HG03432 (cell line): ENCODE results near the gene C4A.
"Not testable (repeated sequence)": the region's sequence is repeated elsewhere in the genome, so short reads cannot be mapped to it uniquely, and the experiment has no call there.

Experiments used
- ATAC-seq: cut with Tn5 transposase; IDR thresholded peaks from one replicate; pipeline ENCODE4 v1.9.1; 2021; ENCODE audit warnings: mild to moderate bottlenecking, moderate library complexity; ENCODE audit not compliant: unreplicated experiment

C4A gene

GRCh38 chr6:31958741-31959739, 22.8 kb upstream of the C4A start, which contains the start of the genes NELFE and SKIC2:
Gene NELFE, minus strand, starts transcription at chr6:31958971. Its CDS starts 525 bp downstream, at chr6:31958446.
Gene SKIC2, plus strand, starts transcription at chr6:31959175. Its CDS starts 18 bp downstream, at chr6:31959193.
- peak; percentile 96 for ATAC-seq

GRCh38 chr6:31961616-31962015, 20.2 kb upstream of the C4A start:
- ATAC-seq, result no peak

GRCh38 chr6:31963921-31964320, 17.9 kb upstream of the C4A start:
- ATAC-seq, result no peak

GRCh38 chr6:31965700-31966099, 16.2 kb upstream of the C4A start:
- no peak for ATAC-seq

GRCh38 chr6:31966506-31966905, 15.4 kb upstream of the C4A start:
- no peak for ATAC-seq

GRCh38 chr6:31966997-31967925, 14.6 kb upstream of the C4A start:
- ATAC-seq, result no peak

- no peak for ATAC-seq
Observed at GRCh38 chr6:31967926-31968320, 13.9 kb upstream of the C4A start.

GRCh38 chr6:31968326-31968725, 13.5 kb upstream of the C4A start:
- no peak for ATAC-seq

GRCh38 chr6:31968791-31969711, 12.8 kb upstream of the C4A start:
- no peak for ATAC-seq

GRCh38 chr6:31969712-31970603, 11.9 kb upstream of the C4A start:
- ATAC-seq, result no peak

- ATAC-seq, result no peak
Observed at GRCh38 chr6:31970604-31971271, 11.1 kb upstream of the C4A start.

GRCh38 chr6:31971279-31971992, 10.4 kb upstream of the C4A start:
- ATAC-seq, result no peak

- ATAC-seq, result peak; percentile 84
Observed at GRCh38 chr6:31971993-31972708, 9.7 kb upstream of the C4A start, which contains the start of gene DXO. Gene DXO, minus strand, starts transcription at chr6:31972138. Its CDS starts 463 bp downstream, at chr6:31971675.

- no peak for ATAC-seq
Observed at GRCh38 chr6:31972709-31973350, 9.0 kb upstream of the C4A start.

- ATAC-seq, result not testable (repeated sequence)
Observed at GRCh38 chr6:31976065-31976464, 5.8 kb upstream of the C4A start.

GRCh38 chr6:31977816-31978431, 3.9 kb upstream of the C4A start:
- no peak for ATAC-seq
